A172 (cell line): ENCODE data around the gene LAG3. TPM values are rescaled to one million over a fixed set of nuclear protein-coding genes. Genes with fewer than 3 reads are reported as not detected.

Source experiments
- DNase-seq: peaks from one replicate; pipeline ENCODE4 v3.0.0-alpha.2; 2015; ENCODE audit warnings: low spot score
- total RNA-seq: library from RNA; depleted of rRNA; stranded (reverse); fragments of >200 nt; shearing (Covaris generic); gene quantifications from 2 replicates; pipeline ENCODE4 v1.2.3, GENCODE V29; 2014

LAG3 gene
- total RNA-seq, 1 experiment from 2014 or later, result not detected

DNA sequence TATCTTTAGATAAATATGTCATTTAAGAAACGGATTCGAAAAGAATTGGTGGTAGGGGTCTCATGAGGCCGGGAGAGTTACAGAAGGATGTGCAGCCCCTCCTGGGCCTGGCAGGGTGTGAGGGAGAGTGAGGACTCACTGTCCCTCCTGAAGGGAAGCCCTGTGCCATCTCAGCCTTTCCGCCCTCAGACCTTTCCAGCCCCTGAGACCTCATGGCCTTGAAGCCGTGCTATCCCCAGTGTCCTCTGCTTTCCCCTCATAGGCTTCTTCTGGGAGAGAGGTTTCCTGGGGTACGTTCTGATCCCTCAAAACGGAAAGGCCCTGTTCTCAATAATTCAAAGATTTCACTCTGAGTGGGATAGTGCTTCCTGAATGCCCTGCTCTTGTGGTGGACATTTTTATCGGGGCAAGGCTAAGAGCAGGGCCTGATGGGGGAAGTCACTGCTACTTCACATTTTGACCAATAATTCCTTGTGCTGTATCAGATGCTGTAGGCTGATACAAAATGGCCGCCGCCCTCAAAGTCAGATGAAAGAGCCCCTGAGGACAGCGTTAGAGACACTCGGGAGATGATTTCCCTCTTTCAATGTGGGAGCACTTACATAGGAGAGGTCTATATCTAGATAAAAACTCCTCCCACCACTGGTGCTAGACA is 18.3 kb downstream of the LAG3 start:
- DNase-seq, result no peak

DNA sequence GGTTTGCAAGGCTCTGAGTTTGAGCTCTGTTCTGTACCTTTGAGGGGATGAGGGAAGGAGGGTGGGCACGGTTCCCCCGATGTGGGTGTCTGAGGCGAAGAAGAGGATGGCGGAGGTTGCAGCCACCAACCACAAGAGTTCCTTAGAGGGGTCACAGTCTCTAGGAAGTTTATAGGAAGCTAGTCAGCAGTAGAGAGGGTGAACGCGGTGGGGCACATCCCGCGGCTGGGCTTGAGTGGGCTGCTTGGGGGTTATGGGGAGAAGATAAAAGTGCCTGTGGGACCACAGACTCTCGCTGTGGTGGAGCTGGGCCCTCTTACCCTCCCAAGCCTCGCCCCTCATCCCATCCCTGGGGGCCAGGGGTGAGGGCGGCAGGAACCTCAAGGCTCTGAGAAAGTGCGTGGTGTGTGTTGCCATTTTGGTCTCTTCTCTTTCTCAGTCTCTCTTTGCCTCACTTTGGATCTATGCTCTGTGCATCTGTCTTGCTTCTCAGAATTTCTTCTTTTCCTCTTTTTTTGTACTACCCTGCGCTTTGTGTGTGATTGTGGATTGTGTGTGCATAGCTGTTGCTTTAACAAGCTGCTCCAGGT is 19.7 kb downstream of the LAG3 start:
- DNase-seq, result no peak

DNA sequence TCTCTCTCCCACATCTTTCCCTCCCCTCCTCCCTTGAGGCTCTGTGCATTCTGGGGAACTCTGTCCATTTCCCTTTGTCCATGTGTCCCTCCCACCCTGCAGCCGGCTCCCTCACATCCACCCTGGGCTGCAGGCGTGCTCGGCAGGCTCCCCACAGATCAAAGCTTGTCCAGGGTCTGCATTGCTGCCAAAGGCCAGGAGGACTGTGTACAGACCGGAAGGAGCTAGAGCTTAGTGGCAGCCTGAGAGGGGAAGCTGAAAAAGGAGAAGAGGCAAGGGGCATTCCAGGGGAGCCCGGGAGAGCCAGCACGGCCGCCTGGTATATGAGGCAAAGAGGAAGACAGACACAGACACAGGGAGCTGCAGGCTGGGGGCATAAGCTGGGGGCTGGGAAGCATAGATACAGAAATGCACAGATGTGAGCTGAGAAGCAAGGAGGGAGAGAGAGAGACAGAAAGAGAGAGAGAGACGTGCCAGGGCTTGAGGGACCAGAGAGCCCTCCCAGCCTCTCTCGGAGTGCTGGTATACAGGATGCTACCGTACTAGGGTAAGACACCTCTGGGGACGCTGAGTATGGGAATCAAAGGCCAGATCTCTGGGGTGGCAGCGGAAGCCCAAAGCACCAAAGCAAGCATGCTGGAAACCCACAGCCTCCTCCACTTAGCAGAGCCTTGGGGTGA is 20.3 kb downstream of the LAG3 start:
- no peak for DNase-seq

DNA sequence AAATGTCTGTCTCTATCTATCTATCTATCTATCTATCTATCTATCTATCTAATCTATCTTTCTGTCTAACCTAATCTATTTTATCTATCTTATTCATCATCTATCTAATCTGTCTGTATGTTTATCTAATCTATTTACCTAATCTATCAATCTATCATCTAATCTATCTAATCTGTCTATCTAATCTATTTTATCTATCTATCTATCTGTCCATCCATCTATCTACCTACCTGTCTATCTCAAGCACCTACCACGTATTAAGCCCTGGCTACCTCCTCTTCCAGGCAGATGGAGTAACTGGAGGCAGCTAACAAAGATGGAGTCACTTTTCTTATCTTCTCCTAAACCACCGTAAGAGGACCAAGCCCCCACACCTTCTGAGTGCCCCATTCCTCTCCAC is 22.8 kb downstream of the LAG3 start:
- no peak for DNase-seq

DNA sequence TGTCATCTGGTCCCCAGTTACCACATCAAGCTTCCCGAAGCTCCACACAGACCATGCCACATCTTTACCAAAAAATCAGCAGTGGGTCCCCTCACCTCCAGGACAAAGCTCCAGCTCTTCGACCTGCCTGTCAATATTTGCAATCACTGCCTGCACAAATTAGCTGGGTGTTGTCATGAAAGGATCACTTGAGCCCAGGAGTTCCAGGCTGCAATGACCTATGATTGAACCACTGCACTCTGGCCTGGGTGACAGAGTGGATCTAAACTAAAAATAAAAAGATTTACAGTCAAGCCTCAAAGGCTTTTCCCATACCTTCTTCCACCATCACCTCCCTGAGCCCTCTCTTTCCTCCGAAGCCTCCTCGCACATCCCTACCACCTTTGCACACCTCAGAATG is 24.3 kb downstream of the LAG3 start:
- DNase-seq, result no peak

DNA sequence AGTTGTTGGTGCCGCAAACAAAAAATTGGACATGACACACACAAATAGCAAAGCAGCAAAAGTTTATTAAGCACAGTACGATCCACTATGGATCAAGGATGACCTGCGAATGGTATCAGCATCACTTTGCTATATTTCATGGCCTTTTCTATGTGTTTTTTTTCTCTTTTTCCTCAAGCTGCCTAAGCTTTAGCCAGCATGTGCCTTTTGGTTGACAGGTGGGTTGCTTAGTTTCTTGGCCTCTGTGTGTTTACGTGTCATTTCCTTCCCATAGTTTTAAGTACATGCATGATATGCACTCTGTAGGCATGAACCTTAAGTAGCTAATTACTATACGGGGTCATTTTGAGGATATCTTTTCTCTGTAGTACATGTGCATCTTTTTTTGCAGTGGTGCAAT is 26.8 kb downstream of the LAG3 start:
- no peak for DNase-seq

DNA sequence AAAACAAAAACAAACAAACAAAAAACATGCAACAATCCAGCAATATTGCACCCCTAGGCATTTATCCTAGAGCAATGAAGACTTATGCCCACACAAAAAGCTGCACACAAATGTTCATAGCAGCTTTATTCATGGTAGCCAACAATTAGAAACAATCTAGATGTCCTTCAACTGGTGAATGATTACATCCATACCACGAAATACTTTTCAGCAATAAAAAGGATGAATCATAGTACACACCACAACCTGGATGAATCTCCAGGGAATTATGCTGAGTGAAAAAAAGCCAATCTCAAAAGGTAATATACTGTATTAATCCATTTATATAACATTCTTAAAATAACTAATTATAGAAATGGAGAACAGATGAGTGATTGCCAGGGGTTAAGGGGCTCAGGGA is 34.9 kb downstream of the LAG3 start:
- DNase-seq, result no peak

DNA sequence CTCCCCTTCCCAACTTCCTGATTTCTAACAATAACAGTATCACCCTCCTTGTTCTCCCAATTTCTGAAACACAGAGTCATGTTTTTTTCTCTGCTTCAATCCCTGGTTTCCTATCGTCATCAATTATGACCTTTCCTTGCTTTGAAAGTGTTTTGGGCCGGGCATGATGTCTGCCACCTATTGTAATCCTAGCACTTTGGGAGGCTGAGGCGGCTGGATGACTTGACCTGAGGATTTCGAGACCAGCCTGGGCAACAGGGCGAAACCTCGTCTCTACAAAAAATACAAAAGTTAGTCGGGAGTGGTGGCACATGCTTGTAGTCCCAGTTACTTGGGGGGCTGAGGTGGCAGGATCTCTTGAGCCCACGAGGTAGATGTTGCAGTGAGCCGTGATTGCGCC is 36.7 kb downstream of the LAG3 start:
- DNase-seq, result no peak

DNA sequence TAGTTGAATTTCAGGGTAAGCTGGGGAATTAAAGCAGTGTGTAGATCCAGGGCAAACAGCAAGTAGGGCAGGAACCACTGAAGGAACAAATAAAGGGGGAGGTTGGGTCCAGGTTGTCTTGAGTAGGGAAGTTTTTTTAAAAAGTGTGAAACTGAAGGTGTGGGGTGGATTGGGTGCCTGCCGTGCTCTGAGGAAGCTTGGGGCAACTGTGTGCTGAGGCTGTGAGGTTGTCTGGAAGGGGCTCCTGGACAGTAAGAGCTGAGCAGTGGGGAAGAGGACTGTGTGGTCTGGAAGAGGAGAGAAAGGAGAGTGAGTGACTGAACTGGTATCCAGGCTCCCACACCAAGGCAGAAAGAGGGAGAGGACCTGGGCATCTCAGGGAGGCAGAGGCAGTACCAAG is 38.4 kb downstream of the LAG3 start:
- no peak for DNase-seq

DNA sequence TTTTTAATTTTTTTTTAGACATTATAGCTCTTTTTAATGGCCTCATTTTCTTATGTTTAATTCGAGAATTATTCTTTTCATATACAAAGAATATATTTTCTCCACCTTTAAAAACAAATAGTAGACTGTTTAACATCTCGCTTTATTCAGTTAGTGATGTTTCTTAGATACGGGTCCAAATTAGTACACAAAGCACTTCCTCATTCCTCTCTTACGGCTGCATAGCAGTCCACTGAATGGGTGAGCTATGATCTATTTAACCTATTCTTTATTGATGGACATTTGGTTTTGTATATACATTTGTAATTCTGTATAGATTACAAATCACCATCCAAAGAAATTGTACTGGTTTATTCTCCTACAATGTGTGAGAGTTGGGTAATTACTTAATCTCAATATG is 41.0 kb downstream of the LAG3 start:
- no peak for DNase-seq

DNA sequence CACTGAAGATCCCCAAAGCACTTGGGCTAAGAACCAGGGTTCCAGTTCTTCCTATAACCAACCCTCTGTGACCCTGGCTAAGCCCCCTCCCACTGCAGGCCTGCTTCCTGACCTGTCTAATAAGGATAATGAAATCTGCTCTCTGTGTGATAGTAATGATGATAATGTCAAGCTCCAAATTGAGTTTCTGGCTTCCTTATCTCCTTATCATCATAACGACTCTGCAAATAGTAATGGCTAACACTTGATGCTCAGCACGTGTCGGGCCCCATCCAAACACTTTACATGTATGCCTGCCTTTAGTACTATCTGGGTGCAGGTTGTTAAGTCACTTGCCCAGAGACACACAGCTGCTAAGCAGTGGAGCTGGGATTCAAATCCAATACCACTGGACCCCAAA is 44.3 kb downstream of the LAG3 start:
- DNase-seq, result no peak

DNA sequence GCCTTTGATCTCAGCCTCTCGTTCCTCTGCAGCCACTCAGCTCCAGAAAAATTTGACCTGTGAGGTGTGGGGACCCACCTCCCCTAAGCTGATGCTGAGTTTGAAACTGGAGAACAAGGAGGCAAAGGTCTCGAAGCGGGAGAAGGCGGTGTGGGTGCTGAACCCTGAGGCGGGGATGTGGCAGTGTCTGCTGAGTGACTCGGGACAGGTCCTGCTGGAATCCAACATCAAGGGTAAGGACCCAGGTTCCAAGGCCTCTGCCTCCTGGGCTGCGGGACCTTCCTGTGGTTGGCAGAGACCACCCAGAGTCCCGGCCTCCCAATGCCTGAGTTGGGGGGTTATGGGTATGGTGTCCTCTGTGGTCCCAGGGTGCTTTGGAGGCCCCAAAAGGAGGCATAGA is 44.8 kb downstream of the LAG3 start:
- no peak for DNase-seq

DNA sequence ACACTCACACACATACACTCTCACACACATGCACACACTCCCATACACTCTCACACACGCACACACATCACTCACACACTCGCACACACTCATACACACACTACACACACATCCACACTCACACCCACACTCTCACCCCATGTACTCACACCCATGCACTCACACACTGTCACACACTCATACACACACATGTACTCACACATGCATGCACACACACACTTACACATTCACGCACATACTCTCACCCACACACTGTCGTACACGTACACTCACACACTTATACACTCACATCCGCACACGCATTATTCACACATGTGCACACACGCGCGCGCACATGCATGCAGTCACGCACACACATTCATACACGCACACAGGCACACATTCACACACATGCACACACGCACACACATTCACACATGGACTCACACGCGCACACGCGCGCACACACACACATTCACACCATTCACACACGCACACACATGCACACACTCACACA is 45.4 kb downstream of the LAG3 start:
- no peak for DNase-seq

DNA sequence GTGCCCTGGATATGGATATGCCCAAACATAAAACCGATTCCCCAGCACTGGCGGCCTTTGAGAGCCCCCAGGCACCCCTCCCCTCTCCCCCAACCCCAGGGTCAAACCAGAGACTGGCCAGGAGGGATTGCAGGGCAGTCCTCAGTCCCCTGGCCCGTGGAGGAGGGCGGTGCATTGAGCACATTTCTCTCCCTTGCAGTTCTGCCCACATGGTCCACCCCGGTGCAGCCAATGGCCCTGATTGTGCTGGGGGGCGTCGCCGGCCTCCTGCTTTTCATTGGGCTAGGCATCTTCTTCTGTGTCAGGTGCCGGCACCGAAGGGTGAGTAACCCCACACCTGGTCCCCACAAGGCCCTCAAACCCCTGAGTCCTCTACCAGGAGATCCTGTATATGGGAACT is 45.9 kb downstream of the LAG3 start:
- DNase-seq, result no peak

DNA sequence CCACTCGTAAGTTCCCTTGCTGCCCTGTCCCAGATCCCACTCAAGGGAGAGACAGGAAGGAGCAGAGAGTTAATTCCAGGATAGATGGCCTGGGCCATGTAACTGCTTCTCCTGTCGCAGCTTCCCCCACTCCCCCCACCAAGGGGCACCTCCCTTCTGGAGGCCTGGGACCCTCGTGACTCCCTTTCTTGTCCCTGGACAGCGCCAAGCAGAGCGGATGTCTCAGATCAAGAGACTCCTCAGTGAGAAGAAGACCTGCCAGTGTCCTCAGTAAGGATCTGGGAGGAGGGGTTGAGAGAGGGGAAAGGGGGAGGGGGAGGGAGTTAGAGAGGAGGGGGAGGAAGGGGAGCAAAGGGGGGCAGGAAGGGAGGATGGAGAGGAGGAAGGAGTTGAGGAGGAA is 46.3 kb downstream of the LAG3 start:
- no peak for DNase-seq

DNA sequence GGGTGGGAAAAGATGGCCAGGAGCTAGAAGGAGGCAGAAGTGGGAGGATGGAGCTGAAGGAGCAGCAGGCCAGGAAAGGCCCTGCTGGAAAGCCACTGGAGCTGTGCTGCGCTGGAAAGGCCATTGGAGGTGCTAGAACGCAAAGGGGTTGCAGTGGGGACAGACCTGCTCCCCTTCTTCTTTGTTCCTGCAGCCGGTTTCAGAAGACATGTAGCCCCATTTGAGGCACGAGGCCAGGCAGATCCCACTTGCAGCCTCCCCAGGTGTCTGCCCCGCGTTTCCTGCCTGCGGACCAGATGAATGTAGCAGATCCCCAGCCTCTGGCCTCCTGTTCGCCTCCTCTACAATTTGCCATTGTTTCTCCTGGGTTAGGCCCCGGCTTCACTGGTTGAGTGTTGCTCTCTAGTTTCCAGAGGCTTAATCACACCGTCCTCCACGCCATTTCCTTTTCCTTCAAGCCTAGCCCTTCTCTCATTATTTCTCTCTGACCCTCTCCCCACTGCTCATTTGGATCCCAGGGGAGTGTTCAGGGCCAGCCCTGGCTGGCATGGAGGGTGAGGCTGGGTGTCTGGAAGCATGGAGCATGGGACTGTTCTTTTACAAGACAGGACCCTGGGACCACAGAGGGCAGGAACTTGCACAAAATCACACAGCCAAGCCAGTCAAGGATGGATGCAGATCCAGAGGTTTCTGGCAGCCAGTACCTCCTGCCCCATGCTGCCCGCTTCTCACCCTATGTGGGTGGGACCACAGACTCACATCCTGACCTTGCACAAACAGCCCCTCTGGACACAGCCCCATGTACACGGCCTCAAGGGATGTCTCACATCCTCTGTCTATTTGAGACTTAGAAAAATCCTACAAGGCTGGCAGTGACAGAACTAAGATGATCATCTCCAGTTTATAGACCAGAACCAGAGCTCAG is 47.0 kb downstream of the LAG3 start:
- no peak for DNase-seq

DNA sequence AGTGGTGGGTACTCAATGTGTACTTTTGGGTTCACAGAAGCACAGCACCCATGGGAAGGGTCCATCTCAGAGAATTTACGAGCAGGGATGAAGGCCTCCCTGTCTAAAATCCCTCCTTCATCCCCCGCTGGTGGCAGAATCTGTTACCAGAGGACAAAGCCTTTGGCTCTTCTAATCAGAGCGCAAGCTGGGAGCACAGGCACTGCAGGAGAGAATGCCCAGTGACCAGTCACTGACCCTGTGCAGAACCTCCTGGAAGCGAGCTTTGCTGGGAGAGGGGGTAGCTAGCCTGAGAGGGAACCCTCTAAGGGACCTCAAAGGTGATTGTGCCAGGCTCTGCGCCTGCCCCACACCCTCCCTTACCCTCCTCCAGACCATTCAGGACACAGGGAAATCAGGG is 47.8 kb downstream of the LAG3 start:
- DNase-seq, result no peak

DNA sequence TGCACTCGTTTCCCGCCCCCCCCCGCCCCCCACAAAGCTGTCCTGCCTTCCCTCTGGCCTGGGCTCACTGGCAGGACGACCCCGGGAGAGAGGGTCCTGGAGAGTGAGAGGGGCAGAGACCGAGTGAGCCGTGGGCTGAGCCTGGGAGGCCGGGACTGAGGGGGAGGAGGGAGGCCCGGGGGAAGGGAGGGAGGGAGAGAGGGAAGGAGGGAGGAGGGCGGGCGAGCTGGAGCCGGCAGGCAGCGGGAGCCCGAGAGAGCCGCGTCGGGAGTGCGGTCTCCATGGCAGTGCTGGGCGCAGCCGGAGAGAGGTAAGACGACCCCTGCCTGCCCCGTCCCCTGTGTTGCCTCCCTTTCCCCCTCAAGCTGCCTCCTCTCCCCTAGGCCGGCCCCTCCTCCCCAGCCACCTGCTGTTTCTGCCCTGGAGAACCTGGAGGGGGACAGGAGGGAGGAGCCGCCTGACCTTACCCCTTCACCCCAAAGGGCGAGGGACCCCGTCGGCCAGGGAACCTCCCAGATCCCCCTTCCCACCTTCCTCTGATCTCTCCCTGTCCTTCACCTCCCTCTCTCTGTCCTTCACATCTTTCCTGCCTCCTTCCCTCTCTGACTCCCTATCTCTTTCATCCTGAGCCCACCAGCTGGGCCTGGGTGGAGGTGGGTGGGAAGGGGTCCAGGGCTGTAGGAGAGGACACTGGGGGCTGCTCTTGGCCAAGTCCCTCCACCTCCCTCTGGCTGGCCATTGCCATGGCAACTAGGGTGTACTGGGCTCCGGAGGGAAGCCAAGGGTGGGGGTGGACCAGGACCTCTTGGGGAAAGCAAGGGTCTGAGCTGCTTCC is 49.5 kb downstream of the LAG3 start, which contains the start of gene GPR162:
Gene GPR162, plus strand, starts transcription at position 231 of the 835 bp plus-strand sequence. CDS start 2,078 bp downstream, outside the sequence.
- DNase-seq, result no peak

DNA sequence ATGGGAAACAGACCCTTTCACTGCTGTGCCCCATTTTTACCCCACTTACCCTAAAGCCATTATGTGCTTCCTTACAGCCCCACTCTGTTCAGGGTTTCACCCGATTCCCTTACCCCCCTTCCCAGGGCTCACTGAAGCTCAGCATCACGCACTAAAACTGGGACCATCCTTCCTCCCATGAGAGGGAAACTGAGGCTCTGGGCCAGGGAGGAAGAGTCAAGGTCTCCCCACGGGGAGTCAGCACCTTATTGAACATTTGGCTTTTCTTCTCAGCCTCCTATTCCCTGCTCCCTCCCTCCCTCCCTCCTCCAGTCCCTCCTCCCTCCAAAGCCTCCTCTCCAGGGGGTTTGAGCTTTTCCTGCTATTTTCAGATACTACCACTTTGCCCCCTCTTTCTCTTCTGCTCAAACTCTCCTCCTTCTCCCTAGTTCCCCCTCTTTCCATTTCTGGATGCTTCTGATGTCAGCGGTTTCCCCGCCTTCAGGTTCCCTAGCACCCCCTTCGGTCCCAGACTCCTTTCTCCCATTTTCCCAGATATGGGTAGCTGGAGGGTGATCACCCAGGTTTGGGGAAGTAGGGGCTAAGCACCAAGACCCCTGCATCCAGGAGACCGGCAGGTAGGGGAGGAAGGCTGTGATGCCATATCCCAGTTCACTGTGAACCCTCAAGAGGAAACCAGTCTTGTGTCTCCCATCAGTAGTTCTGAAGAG is 50.3 kb downstream of the LAG3 start:
- DNase-seq, result no peak
